GM21576 (cell line): ENCODE data around the gene TAS2R3.
A peak's percentile ranks its signal among the peaks of the same experiment; 100 is the strongest.
"Not testable (repeated sequence)": the region's sequence is repeated elsewhere in the genome, so short reads cannot be mapped to it uniquely, and the experiment has no call there.

Experiments used
- ATAC-seq: cut with Tn5 transposase; IDR thresholded peaks from one replicate; pipeline ENCODE4 v1.9.1; 2021; ENCODE audit warnings: mild to moderate bottlenecking, moderate library complexity; ENCODE audit not compliant: unreplicated experiment

The TAS2R3 gene

GRCh38 chr7:141763797-141764196 lies at the start of gene TAS2R3:
TAS2R3 (plus strand) TSS chr7:141764097; CDS start chr7:141764159, 62 bp downstream.
- no peak for ATAC-seq

GRCh38 chr7:141714571-141714970 lies 49.3 kb upstream of the TAS2R3 start:
- ATAC-seq = no peak

GRCh38 chr7:141715018-141715417 lies 48.9 kb upstream of the TAS2R3 start:
- ATAC-seq = no peak

GRCh38 chr7:141715794-141716689 lies 47.9 kb upstream of the TAS2R3 start:
- no peak for ATAC-seq

- ATAC-seq = no peak
These were observed 46.4 kb upstream of the TAS2R3 start for GRCh38 chr7:141717450-141717849.

GRCh38 chr7:141722529-141722928 lies 41.4 kb upstream of the TAS2R3 start:
- no peak for ATAC-seq

GRCh38 chr7:141729020-141729419 lies 34.9 kb upstream of the TAS2R3 start:
- ATAC-seq = no peak

- ATAC-seq = no peak
These were observed 32.3 kb upstream of the TAS2R3 start for GRCh38 chr7:141731476-141732149.

- no peak for ATAC-seq
These were observed 26.6 kb upstream of the TAS2R3 start for GRCh38 chr7:141737118-141737835.

GRCh38 chr7:141737836-141738591 lies 25.9 kb upstream of the TAS2R3 start, which contains the start of gene SSBP1:
SSBP1 (plus strand) TSS chr7:141738358; CDS start chr7:141739167, 809 bp downstream.
- peak; percentile 93 for ATAC-seq

- no peak for ATAC-seq
These were observed 25.3 kb upstream of the TAS2R3 start for GRCh38 chr7:141738592-141739013.

- ATAC-seq = no peak
These were observed 24.6 kb upstream of the TAS2R3 start for GRCh38 chr7:141739250-141739649.

GRCh38 chr7:141742229-141742628 lies 21.7 kb upstream of the TAS2R3 start:
- no peak for ATAC-seq

- ATAC-seq = no peak
These were observed 19.8 kb upstream of the TAS2R3 start for GRCh38 chr7:141744131-141744530.

- no peak for ATAC-seq
These were observed 15.5 kb upstream of the TAS2R3 start for GRCh38 chr7:141748396-141748795.

- ATAC-seq = not testable (repeated sequence)
These were observed 12.0 kb upstream of the TAS2R3 start for GRCh38 chr7:141751904-141752303.

GRCh38 chr7:141752634-141753033 lies 11.3 kb upstream of the TAS2R3 start:
- no peak for ATAC-seq

GRCh38 chr7:141754939-141755338 lies 9.0 kb upstream of the TAS2R3 start:
- ATAC-seq = no peak

GRCh38 chr7:141770083-141770583 lies 6.2 kb downstream of the TAS2R3 start:
- not testable (repeated sequence) for ATAC-seq

GRCh38 chr7:141776374-141776773 lies 12.5 kb downstream of the TAS2R3 start, which contains the start of gene TAS2R4:
TAS2R4 (plus strand) TSS chr7:141776674; CDS start chr7:141778489, 1,815 bp downstream.
- no peak for ATAC-seq
